T-helper 2 cell treated with Interferon-gamma antibody and Interleukin-4, amounts not matched to agents 5 μg/mL and 100 μg/mL, for 36 hours (primary cell): ENCODE measurements around the gene RLBP1.
A peak's percentile ranks its signal among the peaks of the same experiment; 100 is the strongest.

Experiments used
- DNase-seq: peaks from one replicate; pipeline ENCODE4 v3.0.0; 2021; ENCODE audit warnings: low spot score
- H3K27ac Mint-ChIP-seq: one replicate; pipeline ENCODE4 v1.8.0; 2021; ENCODE audit warnings: mild to moderate bottlenecking, mixed read lengths
- H3K27me3 Mint-ChIP-seq: one replicate; pipeline ENCODE4 v1.8.0; 2021; ENCODE audit warnings: low read depth, mixed read lengths
- H3K36me3 Mint-ChIP-seq: one replicate; pipeline ENCODE4 v1.8.0; 2021; ENCODE audit warnings: low read depth, mixed read lengths
- H3K4me1 Mint-ChIP-seq: one replicate; pipeline ENCODE4 v1.8.0; 2021; ENCODE audit warnings: low read depth, mixed read lengths
- H3K4me3 Mint-ChIP-seq: one replicate; pipeline ENCODE4 v1.8.0; 2022; ENCODE audit warnings: mild to moderate bottlenecking, moderate library complexity, mixed read lengths
- H3K9me3 Mint-ChIP-seq: one replicate; pipeline ENCODE4 v1.8.0; 2021; ENCODE audit warnings: mixed read lengths

Gene RLBP1

DNA sequence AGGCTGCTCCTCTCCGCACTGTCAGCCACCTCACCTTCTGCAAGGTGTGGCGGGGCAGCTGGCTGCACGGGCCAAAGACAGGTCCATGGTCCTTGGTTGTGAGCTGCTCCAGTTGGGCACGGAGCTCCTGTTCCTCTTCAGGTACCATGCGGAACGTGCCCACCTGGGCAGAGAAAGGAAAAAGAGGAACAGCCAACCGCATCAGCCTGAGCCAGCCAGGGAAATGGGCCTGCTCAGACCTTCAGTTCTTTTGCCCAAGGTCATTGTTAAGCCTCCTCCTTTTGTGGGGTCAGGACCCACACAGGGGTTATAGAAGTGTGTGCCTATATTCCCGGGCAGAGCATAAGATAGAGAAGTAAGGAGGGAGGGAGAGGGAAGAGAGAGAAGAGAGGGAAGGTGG is 2.8 kb downstream of the RLBP1 start:
- no peak overlapping the region for H3K27ac Mint-ChIP-seq
- no peak overlapping the region for H3K4me3 Mint-ChIP-seq
- no peaks in the 10 kb centered on the region for H3K4me1 Mint-ChIP-seq
- no peaks in the 10 kb centered on the region for H3K36me3 Mint-ChIP-seq
- peaks cover 6% of the 10 kb centered on the region for H3K27me3 Mint-ChIP-seq
- no peaks in the 10 kb centered on the region for H3K9me3 Mint-ChIP-seq
- no peak for DNase-seq

GRCh38 chr15:89217686-89218376 is 3.5 kb downstream of the RLBP1 start:
- DNase-seq, result no peak
- H3K27ac Mint-ChIP-seq, result no peak overlapping the region
- no peaks in the 10 kb centered on the region for H3K36me3 Mint-ChIP-seq
- no peaks in the 10 kb centered on the region for H3K9me3 Mint-ChIP-seq
- H3K4me1 Mint-ChIP-seq, result no peaks in the 10 kb centered on the region
- no peak overlapping the region for H3K4me3 Mint-ChIP-seq
- peaks cover 7% of the 10 kb centered on the region for H3K27me3 Mint-ChIP-seq

- Mint-ChIP-seq H3K27me3 (peaks cover 6% of the 10 kb centered on the region), H3K36me3 (no peaks in the 10 kb centered on the region)
Measured at GRCh38 chr15:89217031-89217430, 4.3 kb downstream of the RLBP1 start.

DNA sequence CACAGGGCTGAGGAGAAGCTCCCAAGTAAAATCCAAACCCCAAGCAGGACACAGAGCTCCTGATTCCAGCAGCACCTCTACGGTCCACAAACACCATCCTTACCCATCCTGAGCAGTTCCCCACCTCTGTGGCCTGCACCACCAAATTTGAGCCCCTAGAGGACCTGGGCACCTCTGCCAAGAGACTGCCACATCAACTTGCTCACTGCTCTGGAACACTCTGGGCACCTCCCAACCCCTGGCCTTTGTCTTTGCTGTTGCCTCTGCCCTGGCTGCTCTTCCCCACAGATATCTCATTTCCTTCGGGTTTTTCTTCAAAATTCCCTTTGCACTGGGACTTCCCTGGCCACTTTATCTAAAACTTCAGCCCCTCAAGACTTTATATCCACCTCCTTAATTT is 5.8 kb downstream of the RLBP1 start:
- Mint-ChIP-seq H3K4me1 (no peaks in the 10 kb centered on the region), H3K27ac (no peak overlapping the region), H3K9me3 (no peaks in the 10 kb centered on the region), H3K4me3 (no peak overlapping the region), H3K36me3 (no peaks in the 10 kb centered on the region), H3K27me3 (peaks cover 6% of the 10 kb centered on the region)
- no peak for DNase-seq

More at GRCh38 chr15:89217031-89217430, 4.3 kb downstream of the RLBP1 start:
- no peaks in the 10 kb centered on the region for H3K4me1 Mint-ChIP-seq
- no peak overlapping the region for H3K4me3 Mint-ChIP-seq
- no peak for DNase-seq
- no peak overlapping the region for H3K27ac Mint-ChIP-seq
- no peaks in the 10 kb centered on the region for H3K9me3 Mint-ChIP-seq

- Mint-ChIP-seq H3K27me3 (peaks cover 2% of the 10 kb centered on the region), H3K27ac (no peak overlapping the region), H3K4me3 (no peak overlapping the region), H3K9me3 (no peaks in the 10 kb centered on the region), H3K36me3 (no peaks in the 10 kb centered on the region), H3K4me1 (peaks cover 5% of the 10 kb centered on the region)
- no peak for DNase-seq
Measured at GRCh38 chr15:89211678-89212170, 9.7 kb downstream of the RLBP1 start.

GRCh38 chr15:89209057-89209456 is 12.3 kb downstream of the RLBP1 start:
- Mint-ChIP-seq H3K27ac (no peak overlapping the region), H3K27me3 (peaks cover 2% of the 10 kb centered on the region), H3K4me3 (no peak overlapping the region), H3K36me3 (no peaks in the 10 kb centered on the region), H3K9me3 (no peaks in the 10 kb centered on the region), H3K4me1 (peaks cover 22% of the 10 kb centered on the region)
- no peak for DNase-seq

- Mint-ChIP-seq H3K36me3 (peaks cover 5% of the 10 kb centered on the region), H3K27ac (no peak overlapping the region), H3K4me3 (no peak overlapping the region), H3K9me3 (no peaks in the 10 kb centered on the region), H3K27me3 (no peaks in the 10 kb centered on the region), H3K4me1 (peaks cover 30% of the 10 kb centered on the region)
- no peak for DNase-seq
Measured at GRCh38 chr15:89208256-89208655, 13.1 kb downstream of the RLBP1 start.

GRCh38 chr15:89206908-89207331 is 14.5 kb downstream of the RLBP1 start:
- Mint-ChIP-seq H3K36me3 (peaks cover 9% of the 10 kb centered on the region), H3K4me1 (peaks cover 31% of the 10 kb centered on the region), H3K4me3 (peak overlapping the region; percentile 37), H3K9me3 (no peaks in the 10 kb centered on the region), H3K27ac (no peak overlapping the region), H3K27me3 (no peaks in the 10 kb centered on the region)
- DNase-seq, result peak; percentile 70

- peaks cover 16% of the 10 kb centered on the region for H3K36me3 Mint-ChIP-seq
- no peak for DNase-seq
- H3K27ac Mint-ChIP-seq, result no peak overlapping the region
Measured at GRCh38 chr15:89205991-89206585, 15.3 kb downstream of the RLBP1 start.

GRCh38 chr15:89203705-89204273 is 17.6 kb downstream of the RLBP1 start:
- no peaks in the 10 kb centered on the region for H3K27me3 Mint-ChIP-seq
- no peaks in the 10 kb centered on the region for H3K9me3 Mint-ChIP-seq
- peaks cover 21% of the 10 kb centered on the region for H3K36me3 Mint-ChIP-seq
- peak; percentile 73 for DNase-seq
- H3K4me1 Mint-ChIP-seq, result peaks cover 31% of the 10 kb centered on the region
- peak overlapping the region; percentile 66 for H3K4me3 Mint-ChIP-seq
- peak overlapping the region; percentile 28 for H3K27ac Mint-ChIP-seq

More at GRCh38 chr15:89205991-89206585, 15.3 kb downstream of the RLBP1 start:
- Mint-ChIP-seq H3K9me3 (no peaks in the 10 kb centered on the region), H3K4me1 (peaks cover 31% of the 10 kb centered on the region), H3K4me3 (no peak overlapping the region), H3K27me3 (no peaks in the 10 kb centered on the region)

DNA sequence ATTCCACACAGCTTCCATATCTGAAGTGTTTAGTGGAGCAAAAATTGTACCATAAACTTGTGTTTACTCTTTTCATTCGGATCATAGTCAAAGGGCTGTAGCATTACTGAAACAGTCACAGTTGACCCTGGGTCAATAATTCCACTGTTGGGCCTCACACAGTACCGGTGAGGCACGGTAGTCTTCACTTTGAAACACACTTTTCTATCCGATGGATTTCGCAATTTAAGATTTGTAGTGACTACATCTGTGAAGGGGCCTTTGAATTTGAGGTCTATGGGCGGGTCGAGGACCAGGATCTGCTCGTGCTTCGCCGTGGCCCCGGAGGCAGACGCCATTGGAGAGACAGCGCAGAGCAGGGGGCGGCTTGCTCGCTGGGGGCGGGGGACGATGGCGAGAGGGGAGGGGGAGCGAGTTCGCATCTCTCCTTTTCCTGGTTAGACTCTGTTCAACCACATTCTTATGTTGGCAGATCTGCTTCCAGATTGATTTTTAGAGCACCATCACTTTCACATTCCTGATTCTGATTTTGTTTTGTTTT is 19.8 kb downstream of the RLBP1 start:
- peaks cover 34% of the 10 kb centered on the region for H3K4me1 Mint-ChIP-seq
- no peaks in the 10 kb centered on the region for H3K9me3 Mint-ChIP-seq
- DNase-seq, result no peak
- H3K27ac Mint-ChIP-seq, result no peak overlapping the region
- no peak overlapping the region for H3K4me3 Mint-ChIP-seq
- H3K27me3 Mint-ChIP-seq, result no peaks in the 10 kb centered on the region
- H3K36me3 Mint-ChIP-seq, result peaks cover 27% of the 10 kb centered on the region

- Mint-ChIP-seq H3K27me3 (no peaks in the 10 kb centered on the region), H3K9me3 (no peaks in the 10 kb centered on the region), H3K4me3 (no peak overlapping the region), H3K4me1 (peaks cover 28% of the 10 kb centered on the region), H3K27ac (no peak overlapping the region), H3K36me3 (peaks cover 35% of the 10 kb centered on the region)
- no peak for DNase-seq
Measured at GRCh38 chr15:89200182-89200581, 21.2 kb downstream of the RLBP1 start.

- Mint-ChIP-seq H3K4me3 (no peak overlapping the region), H3K36me3 (peaks cover 35% of the 10 kb centered on the region), H3K9me3 (no peaks in the 10 kb centered on the region), H3K27ac (no peak overlapping the region), H3K4me1 (peaks cover 24% of the 10 kb centered on the region), H3K27me3 (no peaks in the 10 kb centered on the region)
- DNase-seq, result no peak
Measured at GRCh38 chr15:89199746-89200145, 21.6 kb downstream of the RLBP1 start.

- Mint-ChIP-seq H3K4me1 (peaks cover 16% of the 10 kb centered on the region), H3K27ac (no peak overlapping the region), H3K27me3 (no peaks in the 10 kb centered on the region), H3K36me3 (peaks cover 38% of the 10 kb centered on the region), H3K4me3 (no peak overlapping the region), H3K9me3 (no peaks in the 10 kb centered on the region)
- no peak for DNase-seq
Measured at GRCh38 chr15:89198934-89199333, 22.4 kb downstream of the RLBP1 start.
